Measurements from ENCODE around the gene GALP. TPM values are rescaled to one million over a fixed set of nuclear protein-coding genes. Genes with fewer than 3 reads are reported as not detected.

The GALP gene
- total and polyA plus RNA-seq, 10 donors, result not detected

- peaks cover 0 to 76% (median 23%) of the 10 kb centered on the region in 6 donors for H3K36me3 ChIP-seq
- H3K9me3 ChIP-seq, result no peaks in the 10 kb centered on the region
- TF ChIP-seq POLR2AphosphoS5 (IDR thresholded peaks at IDR 0.05) (peak in 2 of 3 donors; percentile 6 to 21), POLR2A (IDR thresholded peaks at IDR 0.05) (no peak), CTCF (IDR thresholded peaks at IDR 0.05 in 8 of 11, conservative IDR thresholded peaks at IDR 0.05 in 3 of 11) (peak in 2 of 11 experiments; percentile 20 to 25)
- H3K27ac ChIP-seq, result no peak overlapping the region
- no peak for DNase-seq
- 77 to 85% (median 82%) methylated on average over 7 to 17 of the region's 17 CpGs for WGBS, 5 donors
- intact Hi-C loops (cut with DNase I; ENCODE audit: low total_unique reads), result no loop called here
- H3K27me3 ChIP-seq (replicated peaks in 1 of 7), result no peaks in the 10 kb centered on the region
- H3K4me3 ChIP-seq, result no peak overlapping the region
- peaks cover 0 to 13% (median 0%) of the 10 kb centered on the region in 6 donors for H3K4me1 ChIP-seq
These were observed 20.6 kb upstream of the GALP start for GRCh38 chr19:56155124-56155687.

- H3K36me3 ChIP-seq, result peaks cover 0 to 88% (median 36%) of the 10 kb centered on the region in 6 donors
- H3K27ac ChIP-seq, result peak overlapping the region; percentile 27 to 79 (median 60)
- no peak for TF ChIP-seq POLR2A (IDR thresholded peaks at IDR 0.05)
- peak in 2 of 3 donors; percentile 26 to 39 for TF ChIP-seq POLR2AphosphoS5 (IDR thresholded peaks at IDR 0.05)
- H3K4me1 ChIP-seq, result peaks cover 0 to 13% (median 0%) of the 10 kb centered on the region in 6 donors
- no peak for DNase-seq
- no peak overlapping the region for H3K4me3 ChIP-seq
- no peaks in the 10 kb centered on the region for H3K9me3 ChIP-seq
- intact Hi-C loops (cut with DNase I; ENCODE audit: low total_unique reads), result no loop called here
- H3K27me3 ChIP-seq (replicated peaks in 1 of 7), result no peaks in the 10 kb centered on the region
- WGBS, 5 donors, result 66 to 90% (median 76%) methylated on average over 6 to 11 of the region's 11 CpGs
These were observed 19.0 kb upstream of the GALP start for GRCh38 chr19:56156768-56157167.

- Histone ChIP-seq H3K36me3 (peaks cover 0 to 85% (median 36%) of the 10 kb centered on the region in 6 donors), H3K27ac (no peak overlapping the region), H3K9me3 (no peaks in the 10 kb centered on the region), H3K27me3 (replicated peaks in 1 of 7) (no peaks in the 10 kb centered on the region), H3K4me3 (no peak overlapping the region), H3K4me1 (peaks cover 0 to 13% (median 0%) of the 10 kb centered on the region in 6 donors)
- TF ChIP-seq POLR2A (IDR thresholded peaks at IDR 0.05), result no peak
- TF ChIP-seq POLR2AphosphoS5 (IDR thresholded peaks at IDR 0.05), result no peak
- TF ChIP-seq CTCF (IDR thresholded peaks at IDR 0.05 in 8 of 11, conservative IDR thresholded peaks at IDR 0.05 in 3 of 11), result no peak
- intact Hi-C loops (cut with DNase I; ENCODE audit: low total_unique reads), result no loop called here
- 92 to 95% (median 94%) methylated on average over 13 to 16 of the region's 16 CpGs for WGBS, 5 donors
- no peak for DNase-seq
These were observed 17.5 kb upstream of the GALP start for GRCh38 chr19:56158170-56158757.

- Histone ChIP-seq H3K4me3 (no peak overlapping the region), H3K36me3 (peaks cover 0 to 77% (median 36%) of the 10 kb centered on the region in 6 donors), H3K9me3 (no peaks in the 10 kb centered on the region), H3K27me3 (replicated peaks in 1 of 7) (no peaks in the 10 kb centered on the region), H3K27ac (no peak overlapping the region), H3K4me1 (peaks cover 0 to 13% (median 0%) of the 10 kb centered on the region in 6 donors)
- TF ChIP-seq POLR2A (IDR thresholded peaks at IDR 0.05) (no peak), CTCF (IDR thresholded peaks at IDR 0.05 in 8 of 11, conservative IDR thresholded peaks at IDR 0.05 in 3 of 11) (no peak), POLR2AphosphoS5 (IDR thresholded peaks at IDR 0.05) (no peak)
- intact Hi-C loops (cut with DNase I; ENCODE audit: low total_unique reads), result no loop called here
- 93 to 97% (median 95%) methylated on average over 9 of the region's 9 CpGs for WGBS, 5 donors
- DNase-seq, result no peak
These were observed 16.7 kb upstream of the GALP start for GRCh38 chr19:56159009-56159559.

All from spleen (tissue), 11 donors.